HG02642 (cell line): ENCODE results near the gene PROP1.
"Not testable (repeated sequence)": the region's sequence is repeated elsewhere in the genome, so short reads cannot be mapped to it uniquely, and the experiment has no call there.

Source experiments
- ATAC-seq: cut with Tn5 transposase; IDR thresholded peaks from one replicate; pipeline ENCODE4 v1.9.1; 2021; ENCODE audit warnings: mild to moderate bottlenecking; ENCODE audit not compliant: unreplicated experiment, poor library complexity

The PROP1 gene

DNA sequence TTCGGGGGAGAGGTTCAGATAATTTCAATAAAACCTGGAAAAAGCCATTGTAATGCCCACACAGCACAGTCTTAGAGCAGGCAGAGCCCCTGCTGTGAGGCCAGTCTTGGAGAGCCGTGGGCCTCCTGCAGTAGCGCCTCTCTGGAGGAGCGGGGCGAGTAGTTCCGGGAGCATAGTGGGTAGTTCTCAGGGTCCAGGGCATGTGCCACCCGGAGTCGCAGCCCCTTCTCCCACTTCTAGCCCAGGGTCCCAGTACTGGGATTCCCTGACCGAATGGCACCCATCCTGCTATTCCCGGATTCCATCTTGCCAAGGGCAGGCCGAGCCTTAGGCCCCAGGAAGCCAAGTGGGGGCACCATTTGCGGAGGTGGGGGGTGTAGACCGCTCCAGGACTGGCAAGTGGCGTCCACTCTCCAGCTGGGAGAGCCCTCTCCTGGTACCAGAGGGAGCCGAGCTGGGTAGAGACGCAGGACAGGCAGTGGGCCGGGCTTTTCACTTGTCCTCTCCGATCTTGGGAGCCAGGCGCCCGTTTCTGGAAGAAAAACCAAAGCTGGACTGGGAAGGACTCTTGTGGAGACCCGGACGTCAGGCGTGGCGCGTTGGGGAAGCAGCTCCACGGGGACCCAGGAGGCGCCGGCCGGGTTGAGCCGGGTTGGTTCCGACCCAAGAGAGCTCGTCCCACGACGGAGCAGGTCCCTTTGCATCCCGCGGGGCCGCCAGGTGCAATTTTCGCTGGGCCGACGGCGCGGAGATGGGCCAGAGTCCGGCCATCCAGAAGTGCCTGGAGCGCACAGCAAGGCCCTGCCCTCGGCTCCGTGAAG is 12.1 kb downstream of the PROP1 start:
- no peak for ATAC-seq

DNA sequence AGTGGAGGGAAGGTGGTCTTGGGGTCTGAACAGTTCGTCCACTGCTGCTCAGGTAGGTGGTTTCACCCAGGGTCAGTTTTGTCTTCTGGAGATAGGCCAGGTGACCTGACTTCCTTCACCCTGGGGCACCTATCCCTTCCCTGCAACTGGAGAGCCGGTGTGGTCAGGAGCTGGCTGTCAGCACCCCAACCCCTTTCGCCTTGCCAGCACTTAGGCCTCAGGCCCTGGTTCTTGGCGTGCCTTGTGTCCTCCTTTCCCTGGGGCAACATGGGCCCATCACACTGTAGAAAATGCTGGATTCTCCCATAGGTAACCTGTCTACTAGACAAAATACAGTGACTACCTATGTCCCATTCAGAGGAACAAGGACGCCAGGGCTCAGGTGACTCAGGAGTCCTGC is 13.1 kb downstream of the PROP1 start:
- ATAC-seq = no peak

DNA sequence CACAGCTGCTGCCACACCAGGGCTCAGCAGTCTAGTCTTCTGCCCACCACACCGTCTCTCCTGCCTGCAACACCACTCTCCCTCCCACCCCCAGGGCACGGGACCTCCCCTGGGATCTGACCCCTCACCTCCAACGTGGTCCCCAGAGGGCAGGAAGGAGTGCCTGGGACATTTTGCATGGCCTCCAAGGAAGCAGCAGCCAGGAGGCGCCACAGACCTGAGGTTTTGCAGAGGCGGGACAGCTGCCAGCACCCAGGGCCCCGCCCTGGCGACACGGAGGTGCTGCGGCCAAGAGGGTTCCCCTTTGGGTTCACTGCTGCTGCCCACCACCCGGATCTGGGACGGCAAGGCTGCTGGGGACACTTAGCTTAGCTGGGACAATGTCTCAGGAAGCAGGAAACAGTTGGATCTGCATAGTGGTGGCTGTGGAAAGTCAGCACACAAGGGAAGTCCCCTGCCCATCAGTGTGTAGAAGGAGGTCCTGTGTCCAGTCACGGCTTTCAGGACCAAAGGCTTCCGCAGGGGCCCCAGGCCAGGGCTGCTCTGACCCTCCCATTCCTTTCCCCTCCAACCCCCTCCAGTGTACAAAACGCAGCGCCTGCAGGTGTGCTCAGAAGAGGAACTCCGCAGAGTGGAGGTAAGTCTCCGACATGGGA is 13.8 kb downstream of the PROP1 start:
- ATAC-seq = no peak

DNA sequence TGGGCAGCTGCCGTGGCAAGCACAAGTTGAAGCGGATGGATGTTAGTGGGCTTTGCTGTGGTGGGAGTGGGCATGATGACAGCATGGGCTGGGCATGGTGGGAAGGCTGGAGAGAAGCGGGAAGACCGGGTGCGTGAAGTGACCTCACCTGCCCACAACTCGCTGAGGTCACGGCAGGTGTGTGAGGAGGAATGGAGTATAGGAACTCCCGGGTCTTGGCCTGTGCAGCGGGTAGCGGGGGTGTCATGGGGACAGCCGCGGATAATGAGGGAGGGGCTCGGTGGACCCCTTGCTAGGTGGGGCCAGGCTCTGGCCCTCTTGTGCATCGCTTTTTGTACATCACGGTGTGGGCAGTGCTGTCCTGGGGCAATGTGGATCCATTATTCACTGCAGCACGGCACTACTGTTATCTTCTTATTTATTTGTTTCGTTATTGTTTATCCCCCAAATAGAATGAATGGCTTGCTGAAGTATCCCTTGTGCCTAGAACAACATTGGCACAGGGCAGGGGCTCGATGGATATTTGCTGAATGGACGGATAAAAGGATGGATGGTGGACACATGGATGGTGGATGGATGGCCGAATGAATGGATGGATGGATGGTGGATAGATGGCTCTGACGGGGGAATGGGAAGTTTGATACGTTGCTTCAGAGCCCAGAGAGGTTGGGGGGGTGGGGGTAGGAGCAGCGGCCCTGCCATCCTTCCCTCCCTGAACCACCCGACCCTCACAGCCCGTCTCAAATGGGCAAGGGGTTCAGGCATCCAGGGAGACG is 14.6 kb downstream of the PROP1 start:
- no peak for ATAC-seq

DNA sequence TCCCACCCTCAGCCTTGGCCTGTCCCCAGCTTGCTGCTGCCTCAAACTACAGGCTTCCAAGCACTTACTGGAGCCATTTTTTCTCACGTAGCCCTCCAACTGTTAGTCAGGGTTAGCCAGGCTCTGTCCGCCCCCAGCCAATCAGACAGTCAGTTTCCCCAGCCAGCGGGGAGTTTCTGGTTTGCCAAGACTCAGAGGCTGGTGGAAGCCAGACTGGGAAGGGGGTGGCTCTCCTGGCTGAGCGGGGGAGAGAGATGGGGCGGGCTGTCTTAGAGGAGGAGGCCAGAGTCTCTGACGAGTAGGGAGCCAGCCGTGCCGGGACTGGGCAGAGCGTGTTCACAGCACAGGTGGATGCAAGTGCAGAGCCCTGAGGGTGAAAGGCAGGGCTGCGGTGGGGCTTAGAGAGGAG is 15.3 kb downstream of the PROP1 start:
- ATAC-seq = no peak

DNA sequence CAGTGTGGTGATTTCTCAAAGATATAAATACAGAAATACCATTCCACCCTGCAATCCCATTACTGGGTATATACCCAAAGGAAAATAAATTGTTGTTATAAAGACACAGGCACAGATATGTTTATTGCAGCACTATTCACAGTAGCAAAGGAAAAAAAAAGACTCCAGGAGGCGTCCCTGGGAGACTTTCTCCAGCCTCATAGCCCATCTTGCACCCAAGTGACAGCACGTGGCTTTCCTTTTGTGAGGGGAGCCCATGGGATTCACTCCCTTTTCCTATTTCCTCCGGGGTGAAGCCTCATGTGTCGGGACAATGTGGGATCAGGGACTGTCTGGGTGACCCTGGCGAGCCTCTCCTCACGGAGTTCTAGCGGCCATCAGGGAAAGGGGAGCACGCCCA is 18.4 kb downstream of the PROP1 start:
- ATAC-seq = not testable (repeated sequence)

DNA sequence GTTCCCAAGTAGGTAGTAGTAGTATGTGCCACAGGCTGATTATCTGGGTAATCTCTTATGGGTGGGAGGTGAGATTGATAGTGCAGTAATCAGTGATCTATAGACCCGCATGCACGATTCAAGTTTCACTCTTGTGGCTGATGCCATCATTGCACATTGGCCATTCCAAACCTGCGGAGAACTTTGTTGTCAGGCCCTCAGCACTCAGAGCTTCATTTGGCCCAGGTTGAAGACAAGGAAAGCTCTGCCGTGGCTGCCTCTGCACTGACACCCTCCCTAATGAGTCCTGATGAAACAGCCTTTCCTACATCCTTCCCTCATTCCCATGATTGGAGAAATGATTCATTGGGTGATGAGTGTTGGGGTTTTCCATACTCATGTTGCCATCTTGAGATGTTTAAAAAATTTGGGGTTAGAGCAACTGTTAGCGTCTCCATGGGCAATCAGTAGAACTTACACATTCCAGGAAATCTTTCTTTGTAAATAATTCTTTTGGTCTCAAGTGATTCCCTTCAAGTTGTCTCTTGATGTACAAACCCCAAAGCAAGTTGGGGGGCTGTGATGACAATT is 22.9 kb downstream of the PROP1 start:
- ATAC-seq = no peak

DNA sequence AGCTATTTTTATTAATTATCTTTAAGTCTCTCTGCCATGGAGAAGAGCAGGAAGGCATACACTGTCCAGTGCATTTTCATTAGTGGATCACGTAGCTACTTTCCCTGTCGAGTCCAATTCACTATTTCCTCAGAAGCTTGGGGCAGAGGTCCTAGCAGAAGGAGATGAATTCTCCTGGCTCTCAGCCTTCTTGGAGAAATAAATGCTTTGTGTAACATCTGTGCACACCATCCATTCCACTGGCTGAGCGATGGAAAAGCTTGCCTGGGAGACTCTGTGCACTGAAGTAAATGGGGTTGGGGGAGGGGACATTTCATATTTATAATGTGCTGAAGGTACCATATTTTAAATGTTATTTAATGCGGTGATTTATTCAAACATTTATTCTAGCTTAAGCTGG is 23.4 kb downstream of the PROP1 start:
- no peak for ATAC-seq

DNA sequence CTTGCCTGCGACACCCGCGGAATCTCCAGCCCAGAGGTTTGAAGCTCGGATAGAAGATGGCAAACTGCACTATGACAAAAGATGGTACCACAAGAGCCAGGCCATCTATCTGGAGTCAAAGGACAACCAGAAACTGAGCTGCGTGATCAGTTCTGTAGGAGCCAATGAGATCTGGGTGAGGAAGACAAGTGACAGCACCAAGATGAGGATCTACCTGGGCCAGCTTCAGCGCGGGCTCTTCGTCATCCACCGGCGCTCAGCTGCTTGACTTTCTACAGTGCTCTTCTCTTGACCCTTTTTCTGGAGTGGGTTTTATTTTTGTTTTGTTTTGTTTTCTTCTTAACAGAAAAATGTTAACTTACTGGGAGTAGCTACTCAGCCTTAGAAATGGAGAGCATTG is 24.0 kb downstream of the PROP1 start:
- ATAC-seq = not testable (repeated sequence)

DNA sequence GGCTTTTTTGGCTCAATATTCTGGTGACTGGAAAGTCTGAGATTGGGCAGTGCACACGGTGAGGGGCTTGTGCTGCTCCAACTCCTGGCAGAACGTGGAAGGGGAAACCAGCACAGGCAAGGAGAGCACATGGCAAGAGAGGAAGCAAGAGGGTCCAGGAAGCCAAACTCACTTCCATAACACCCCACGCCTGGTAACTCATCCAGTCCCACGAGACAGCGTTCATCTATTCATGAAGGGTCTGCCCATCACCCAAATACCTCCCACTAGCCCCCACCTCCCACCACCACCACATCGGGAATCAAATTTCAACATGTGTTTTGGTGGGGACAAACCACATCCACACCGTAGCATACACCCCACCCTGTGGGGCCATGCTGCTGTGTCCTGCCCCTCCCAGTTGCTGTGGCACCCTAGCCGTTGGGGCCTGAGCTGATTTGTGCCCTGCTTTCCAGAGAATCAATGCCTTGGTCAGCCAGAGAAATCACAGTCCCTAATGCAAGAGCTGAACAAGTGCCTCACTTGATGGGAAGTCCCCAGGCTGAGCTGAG is 27.3 kb downstream of the PROP1 start:
- ATAC-seq = no peak

DNA sequence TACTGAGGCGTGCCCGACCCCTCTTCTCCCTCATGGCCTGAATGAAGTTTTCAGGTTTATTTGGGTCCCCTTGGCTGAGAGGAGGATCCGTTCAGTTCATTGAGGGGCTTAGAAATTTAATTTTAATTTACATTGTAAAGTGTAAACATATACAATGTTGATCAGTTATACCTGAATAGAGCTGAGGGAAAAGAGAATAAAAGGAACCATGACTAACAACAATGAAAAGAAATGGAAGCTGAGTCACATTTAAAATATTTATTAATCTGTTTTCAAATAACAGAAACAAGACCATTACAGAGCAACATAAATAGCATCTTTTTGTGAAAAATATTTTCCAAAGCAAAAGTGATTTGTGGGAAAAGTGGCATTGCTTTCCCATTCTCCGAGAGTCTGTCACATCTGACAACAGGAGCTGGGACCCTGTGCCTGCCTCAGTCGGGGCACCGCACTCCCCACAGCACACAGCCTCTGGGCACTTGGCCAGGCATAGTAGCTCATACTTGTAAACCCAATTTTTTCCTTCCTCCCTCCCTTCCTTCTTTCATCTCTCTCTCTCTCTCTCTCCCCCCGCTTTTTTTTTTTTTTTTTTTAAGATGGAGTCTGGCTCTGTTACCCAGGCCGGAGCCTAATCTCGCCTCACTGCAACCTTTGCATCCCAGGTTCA is 28.7 kb downstream of the PROP1 start:
- no peak for ATAC-seq

DNA sequence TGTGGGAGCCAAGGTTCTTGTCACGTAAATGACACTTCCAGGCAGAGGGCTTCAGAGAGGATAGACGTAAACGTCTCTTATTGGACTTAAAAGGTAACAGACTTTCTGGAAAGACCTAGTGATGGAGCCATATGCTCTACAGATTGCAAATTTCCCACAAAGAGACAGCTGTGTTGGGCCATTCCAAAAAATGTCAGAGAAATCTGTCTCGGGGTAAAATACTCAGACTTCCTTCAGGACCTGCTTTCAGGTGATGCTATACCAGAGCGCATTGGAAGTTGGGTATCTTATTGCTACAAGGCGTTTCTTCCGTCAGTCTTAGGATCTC is 29.2 kb downstream of the PROP1 start:
- no peak for ATAC-seq

DNA sequence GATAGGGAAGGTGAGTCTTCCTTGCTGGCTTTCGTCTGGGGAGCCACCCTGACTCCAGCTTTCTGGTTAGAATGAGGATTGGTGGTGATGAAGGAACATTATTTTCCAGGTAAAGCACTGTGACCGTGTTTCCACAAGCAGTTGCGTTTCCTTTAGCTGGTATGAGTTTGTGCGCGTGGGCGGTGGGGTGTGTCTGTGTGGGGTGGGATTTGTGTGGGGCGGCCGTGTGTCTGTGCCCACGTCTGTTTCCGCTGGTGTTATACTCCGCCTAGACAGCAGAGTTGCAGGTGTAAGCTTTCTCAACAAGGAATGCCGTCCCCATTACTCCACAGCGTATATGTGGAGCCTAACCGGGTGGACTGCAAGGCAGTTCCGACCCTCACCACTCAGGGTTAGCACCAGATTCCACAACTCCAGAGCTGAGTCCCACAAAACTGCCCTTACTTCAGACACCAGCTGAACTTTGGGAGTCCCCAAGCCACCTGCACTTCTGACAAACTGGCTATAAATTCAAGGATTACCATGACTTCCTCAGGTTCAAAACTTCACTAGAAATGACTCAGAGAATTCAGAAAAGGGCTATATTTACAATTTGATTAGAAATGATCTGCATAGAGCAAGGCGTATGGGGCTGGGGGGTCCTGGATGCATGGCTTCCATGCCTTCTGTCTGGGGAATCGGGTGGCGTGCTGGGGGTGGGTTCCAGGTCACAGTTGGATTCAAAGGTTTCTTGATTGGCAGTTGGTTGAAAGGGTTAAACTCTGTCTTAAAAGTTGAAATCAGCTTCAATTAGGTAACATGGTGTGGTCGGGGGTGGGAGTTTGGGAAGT is 29.8 kb downstream of the PROP1 start:
- no peak for ATAC-seq

DNA sequence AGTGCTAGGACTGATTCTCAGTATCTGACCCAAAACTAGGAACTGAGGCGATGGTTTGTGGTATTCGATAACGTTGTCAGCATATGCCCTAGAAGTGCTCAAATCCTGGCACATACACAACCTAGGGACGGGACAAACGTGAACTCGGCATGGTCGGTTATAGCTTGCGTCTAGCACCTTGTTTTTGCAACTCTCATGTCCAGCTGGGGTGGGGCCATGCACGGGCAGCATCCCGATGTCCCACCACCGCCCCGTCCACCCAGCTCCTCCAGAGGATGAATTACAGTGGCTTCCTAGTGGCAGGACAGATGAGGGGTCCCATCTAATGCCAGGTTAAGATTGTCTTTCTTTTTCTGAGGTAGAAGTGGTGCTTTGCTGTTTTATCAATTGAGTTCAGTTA is 31.6 kb downstream of the PROP1 start:
- no peak for ATAC-seq

DNA sequence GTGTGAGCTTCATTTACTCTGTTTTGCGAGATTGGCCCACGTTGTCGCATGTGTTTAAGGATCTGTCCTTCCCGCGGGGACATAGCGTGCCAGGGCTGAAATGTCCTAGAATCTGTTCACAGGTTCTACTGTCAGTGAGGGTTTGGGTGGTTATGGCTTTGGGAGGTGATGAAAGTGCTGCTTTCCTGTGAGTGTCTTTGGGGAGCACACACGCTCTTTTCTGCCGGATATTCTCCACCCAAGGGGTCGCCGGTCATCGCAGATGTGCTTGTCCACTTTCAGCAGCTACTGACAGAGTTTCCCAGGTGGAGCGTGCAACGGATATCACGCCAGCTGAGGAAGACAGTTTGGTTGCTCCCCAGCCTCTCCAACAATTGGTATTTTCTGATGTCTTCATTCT is 32.1 kb downstream of the PROP1 start:
- ATAC-seq = no peak

DNA sequence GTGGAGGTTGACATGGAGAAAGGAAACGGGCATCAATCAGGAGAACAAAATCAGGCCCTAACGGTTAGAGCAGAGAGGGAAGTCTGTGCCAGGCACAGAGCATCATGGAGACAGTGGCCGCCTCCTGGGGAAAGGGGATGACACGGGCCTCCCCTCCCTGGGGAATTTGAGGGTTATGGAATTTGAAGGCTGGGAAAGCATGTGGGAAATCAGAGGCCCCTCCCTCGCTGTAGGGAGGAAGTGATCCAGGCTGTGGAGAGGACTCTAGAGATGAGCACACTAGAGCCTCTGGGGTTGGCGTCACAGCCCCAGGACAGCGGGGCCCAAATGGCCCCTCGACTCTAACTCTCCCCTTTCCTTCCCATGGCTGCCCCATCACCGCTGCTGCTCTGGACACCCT is 36.7 kb downstream of the PROP1 start:
- ATAC-seq = no peak

DNA sequence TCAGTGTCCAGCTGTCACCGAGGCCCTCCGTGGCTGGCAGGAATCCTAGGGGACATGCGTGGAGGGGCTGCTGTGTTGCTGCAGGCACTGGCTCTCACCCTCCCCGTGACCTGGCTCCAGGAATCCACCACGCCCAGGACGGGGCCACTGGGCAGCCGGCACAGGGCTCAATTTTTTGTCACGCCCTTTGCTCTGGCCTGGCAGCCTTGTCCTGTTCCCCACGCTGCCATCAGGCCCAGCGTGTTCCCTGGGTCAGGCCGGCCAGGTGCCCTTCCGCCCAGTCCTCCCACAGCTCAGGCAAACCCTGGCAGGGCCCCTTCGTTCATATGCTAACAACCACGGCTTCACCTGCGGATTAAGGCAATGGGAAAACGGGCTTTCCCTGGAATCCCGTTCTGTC is 37.3 kb downstream of the PROP1 start:
- ATAC-seq = no peak

DNA sequence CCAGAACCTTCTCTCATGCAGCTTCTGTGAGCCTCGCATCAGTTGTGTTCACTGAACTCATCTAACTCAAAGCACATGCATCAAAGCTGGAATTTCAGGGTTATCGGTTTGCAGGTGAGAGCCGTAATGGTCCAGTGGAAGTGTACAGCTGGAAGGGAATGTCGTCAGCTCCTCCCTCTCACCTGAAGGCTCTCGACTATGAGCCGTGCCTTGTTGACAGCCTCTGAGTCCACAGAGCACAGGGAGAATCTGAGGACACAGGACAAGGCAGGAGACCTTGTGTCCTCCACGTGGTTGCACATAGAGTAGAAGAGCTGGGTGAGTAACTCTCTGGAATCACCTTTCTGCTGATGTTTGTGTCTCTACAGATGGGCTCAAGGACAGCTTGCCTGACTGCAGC is 38.8 kb downstream of the PROP1 start:
- ATAC-seq = no peak

DNA sequence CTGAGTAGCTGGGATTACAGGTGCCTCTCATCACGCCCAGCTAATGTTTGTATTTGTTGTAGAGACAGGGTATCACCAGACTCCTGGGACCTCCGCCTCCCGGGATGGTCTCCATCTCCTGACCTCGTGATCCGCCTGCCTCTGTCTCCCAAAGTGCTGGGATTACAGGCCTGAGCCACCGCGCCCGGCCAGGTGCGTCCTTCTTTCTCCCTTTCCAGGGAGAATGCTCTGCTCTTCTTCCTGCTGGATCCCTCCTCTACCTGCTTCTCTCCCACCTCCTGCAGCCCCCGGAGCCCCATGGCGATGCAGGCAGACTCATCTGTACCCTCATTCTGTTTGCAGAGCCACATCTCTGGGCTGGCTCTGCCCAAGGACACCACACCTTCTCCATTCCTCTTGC is 42.9 kb downstream of the PROP1 start:
- not testable (repeated sequence) for ATAC-seq
